Endothelial cell of umbilical vein (primary cell): Measurements from ENCODE around the gene ERMAP. TPM values are rescaled to one million over a fixed set of nuclear protein-coding genes. Genes with fewer than 3 reads are reported as not detected.

ENCODE experiments used
- BruUV-seq: library from RNA; stranded (reverse); fragments of 400-500 nt; replicated peaks from 2 replicates; lab custom pipeline; 2021; lab: Mats Ljungman, UMichigan
- CTCF ChIA-PET: fragments of 300-600, 350-600 bp; sonication (Branson Sonifier 250); formaldehyde crosslinking; loops from one replicate; lab custom pipeline; 2021; ENCODE audit warnings: antibody characterized with exemption, inconsistent platforms; lab: Charles Lee
- POLR2A ChIA-PET: fragments of 300-600, 350-600 bp; sonication (Branson Sonifier 250); formaldehyde crosslinking; loops from one replicate; lab custom pipeline; 2021; ENCODE audit warnings: antibody characterized with exemption, inconsistent platforms; lab: Charles Lee
- DNase-seq: peaks from one replicate; pipeline ENCODE4 v3.0.0-alpha.2; 2011; ENCODE audit warnings: low read depth, low spot score
- FAIRE-seq: peaks from 2 replicates; lab custom pipeline; 2011; peaks lifted over from hg19 to GRCh38; lab: Jason Lieb, UNC
- H2AFZ ChIP-seq: 2 replicates; pipeline ENCODE4 v1.6.0; 2012; ENCODE audit warnings: low read depth, low read length, control low read depth, inconsistent platforms
- H3K27ac ChIP-seq: 2 replicates; pipeline ENCODE4 v1.5.1; 2011; ENCODE audit warnings: low read depth, mild to moderate bottlenecking, control low read depth, low read length, moderate library complexity; ENCODE audit not compliant: insufficient read depth
- H3K27me3 ChIP-seq, 2 experiments: 2 replicates each; pipeline versions ENCODE4 v1.6.0 to v1.6.1; 2011; ENCODE audit warnings: low read length in 2 of 2, mixed read lengths in 1 of 2; ENCODE audit not compliant: control insufficient read depth in 2 of 2, insufficient read depth in 2 of 2
- H3K36me3 ChIP-seq, 2 experiments: 2 replicates in 1 of 2; 3 replicates in 1 of 2; pipeline ENCODE4 v1.5.1; 2011; ENCODE audit warnings: low read length in 2 of 2, mild to moderate bottlenecking in 1 of 2, moderate library complexity in 1 of 2; ENCODE audit not compliant: control insufficient read depth in 2 of 2, insufficient read depth in 2 of 2; ENCODE audit errors: extremely low read depth in 1 of 2
- H3K4me1 ChIP-seq: 3 replicates; pipeline ENCODE4 v1.5.1; 2011; ENCODE audit warnings: mild to moderate bottlenecking, low read length; ENCODE audit not compliant: control insufficient read depth, insufficient read depth; ENCODE audit errors: extremely low read depth
- H3K4me2 ChIP-seq: 2 replicates; pipeline ENCODE4 v1.6.1; 2011; ENCODE audit warnings: low read length, control low read depth, mixed read lengths; ENCODE audit not compliant: insufficient read depth
- H3K4me3 ChIP-seq, 3 experiments: fragments of 200-600 bp in 1 of 3; sonication (generic), shearing (Covaris generic) in 1 of 3; replicated peaks in 1 of 3; 2 replicates each; pipeline ENCODE4 v1.5.1; 2011 to 2016; ENCODE audit warnings: control low read depth in 3 of 3, low read length in 3 of 3, mild to moderate bottlenecking in 2 of 3, inconsistent platforms in 1 of 3, low read depth in 1 of 3, moderate library complexity in 1 of 3; ENCODE audit not compliant: insufficient read depth in 1 of 3
- H3K79me2 ChIP-seq: 2 replicates; pipeline ENCODE4 v1.6.0; 2012; ENCODE audit warnings: low read length, inconsistent platforms; ENCODE audit not compliant: control insufficient read depth, insufficient read depth
- H3K9ac ChIP-seq: replicated peaks from 2 replicates; pipeline ENCODE3; 2011; ENCODE audit warnings: low read length, control low read depth; ENCODE audit not compliant: insufficient read depth; ENCODE audit errors: extremely low read depth
- H3K9me1 ChIP-seq: replicated peaks from 3 replicates; pipeline ENCODE4 v1.6.0; 2011; ENCODE audit warnings: mild to moderate bottlenecking, low read length; ENCODE audit not compliant: control insufficient read depth, insufficient read depth; ENCODE audit errors: extremely low read depth
- H3K9me3 ChIP-seq: replicated peaks from 2 replicates; pipeline ENCODE4 v1.5.1; 2012; ENCODE audit warnings: low read length, inconsistent platforms; ENCODE audit not compliant: control insufficient read depth, insufficient read depth
- H4K20me1 ChIP-seq: replicated peaks from 2 replicates; pipeline ENCODE3; 2011; ENCODE audit warnings: mild to moderate bottlenecking, low read length; ENCODE audit not compliant: control insufficient read depth, insufficient read depth; ENCODE audit errors: extremely low read depth
- FOS ChIP-seq: IDR thresholded peaks from 2 replicates; pipeline ENCODE4 v1.6.1; 2011; ENCODE audit warnings: mild to moderate bottlenecking, low read length, moderate library complexity, borderline replicate concordance; ENCODE audit not compliant: insufficient read depth
- JUN ChIP-seq: IDR thresholded peaks from 2 replicates; pipeline ENCODE4 v1.6.1; 2011; ENCODE audit warnings: borderline replicate concordance, low read depth; ENCODE audit not compliant: insufficient read length, insufficient read depth
- MYC ChIP-seq: IDR thresholded peaks from one replicate; pipeline ENCODE4 v1.6.1; 2011; ENCODE audit warnings: mild to moderate bottlenecking, low read depth, low read length
- POLR2A ChIP-seq: IDR thresholded peaks from 2 replicates; pipeline ENCODE4 v1.6.1; 2012; ENCODE audit warnings: low read depth, mild to moderate bottlenecking, control low read depth, low read length
- dilution Hi-C: fragments of 300-500 bp; cut with MboI; formaldehyde crosslinking; loops from one replicate; pipeline ENCODE4 v1.15.0; 2019; ENCODE audit warnings: low sequenced_read_pairs; ENCODE audit not compliant: extremely low pct_ligation_motif_present
- intact Hi-C: fragments of 100-400 bp; cut with micrococcal nuclease; formaldehyde crosslinking; loops from one replicate; pipeline ENCODE4 v1.10.0; 2022
- polyA plus RNA-seq, 4 experiments: library from polyadenylated mRNA; depleted of rRNA in 3 of 4; stranded (reverse) in 3 of 4; unstranded in 1 of 4; fragments of >200 nt; gene quantifications; 2 replicates each; pipeline versions ENCODE4 v1.2.1 to v1.2.3, GENCODE V29; 2011 to 2012; ENCODE audit warnings: missing spikeins in 1 of 4
- total RNA-seq: library from RNA; stranded (reverse); gene quantifications from 2 replicates; pipeline ENCODE4 v1.2.3, GENCODE V29; 2021
- TF ChIP-seq, protein P1 (sequence below), 2 donors: IDR thresholded peaks; 1 replicate in 1 of 2; 2 replicates in 1 of 2; pipeline ENCODE4 v1.5.1; 2011; ENCODE audit warnings: low read length in 2 of 2, mild to moderate bottlenecking in 2 of 2, moderate library complexity in 2 of 2, control low read depth in 1 of 2, inconsistent platforms in 1 of 2, low read depth in 1 of 2; ENCODE audit not compliant: insufficient read depth in 1 of 2; ENCODE audit errors: extremely low read depth in 1 of 2
- TF ChIP-seq, protein P2 (sequence below): IDR thresholded peaks from 2 replicates; pipeline ENCODE4 v1.6.1; 2011; ENCODE audit not compliant: insufficient read depth, insufficient read length

ERMAP gene
- total and polyA plus RNA-seq, 2 donors (not counting 3 experiments of a cell fraction or from before 2014, with no cell fraction given): 7.8 to 8.6 TPM

DNA sequence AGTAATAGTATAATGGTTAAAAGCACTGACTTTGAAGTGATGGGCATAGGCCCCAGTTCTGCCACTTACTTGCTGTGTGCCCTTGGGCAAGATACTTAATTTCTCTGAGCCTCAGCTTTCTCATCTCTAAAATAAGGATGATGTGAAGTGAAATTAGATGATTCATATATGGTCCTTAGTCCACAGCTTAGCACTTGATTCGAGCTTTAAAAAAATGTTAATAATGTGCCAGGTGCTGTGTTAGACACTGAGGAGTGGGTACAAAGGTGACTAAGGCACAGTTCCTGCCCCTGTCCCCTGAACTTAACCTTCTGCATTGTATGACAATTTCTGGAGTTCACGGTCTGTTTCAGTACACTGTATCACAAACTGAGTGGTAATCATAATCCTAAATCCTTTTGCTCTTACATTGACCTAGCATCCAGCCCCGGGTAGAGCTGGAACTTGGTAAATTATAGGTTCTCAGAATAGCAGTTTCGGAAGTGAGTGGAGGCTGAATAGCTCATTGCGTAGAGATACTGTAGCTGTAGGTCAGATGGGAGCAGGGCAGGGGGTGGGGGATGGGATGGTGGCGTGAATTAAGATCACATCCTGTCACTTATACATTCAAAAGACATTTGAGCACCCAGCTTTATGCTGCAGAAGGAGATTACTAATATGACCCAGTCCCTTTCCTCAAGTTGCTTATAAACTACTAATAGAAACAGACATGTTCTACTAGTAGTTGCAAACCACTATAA is 31.0 kb downstream of the ERMAP start:
- dilution Hi-C loops: no loop called here
- BruUV-seq: no TSS peak
- H3K36me3 ChIP-seq: peaks cover 0 to 17% of the 10 kb centered on the region in 2 experiments

DNA sequence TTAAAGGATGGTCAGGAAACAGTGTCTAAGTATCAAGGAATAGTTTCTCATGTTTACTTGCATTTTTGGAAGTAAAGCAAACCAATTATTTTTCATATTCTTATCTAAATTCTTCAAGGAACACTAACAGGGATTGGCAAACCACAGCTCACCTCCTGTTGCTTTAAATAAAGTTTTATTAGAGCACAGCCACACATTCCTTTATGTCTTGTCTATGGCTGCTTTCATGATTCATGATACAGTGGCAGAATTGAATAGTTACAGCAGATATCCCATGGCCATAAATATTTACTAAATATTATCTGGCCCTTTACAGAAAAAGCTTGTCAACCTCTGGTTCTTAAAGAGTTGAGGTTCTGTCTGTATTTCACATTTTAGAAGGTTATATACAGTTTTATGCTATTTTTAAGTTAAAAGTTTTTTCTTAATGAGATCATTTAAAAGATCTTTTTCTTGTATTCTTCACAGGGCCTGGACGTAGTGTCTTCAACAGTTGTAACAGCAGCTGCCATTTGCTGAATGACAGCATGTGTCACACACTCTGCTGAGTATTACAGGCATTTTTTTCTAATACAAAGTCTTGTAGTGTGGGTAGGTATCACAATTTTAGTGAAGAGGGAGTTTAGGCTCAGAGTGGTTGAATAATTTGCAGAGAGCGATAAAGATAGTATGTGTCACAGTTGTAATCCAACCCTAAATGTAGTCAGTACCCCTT is 32.1 kb downstream of the ERMAP start:
- ChIA-PET POLR2A (no interaction called here), CTCF (interaction anchor here (1.2 to 2.3 kb wide), 2 partner anchors 70 to 225 kb away, joined by 5 to 8 read pairs; no protein-coding TSS in a partner anchor)
- DNase-seq (no peak), FAIRE-seq (no peak)
- Histone ChIP-seq H3K4me3 (no peak overlapping the region), H3K4me1 (peaks cover 12% of the 10 kb centered on the region), H3K27ac (no peak overlapping the region), H3K79me2 (peaks cover 5% of the 10 kb centered on the region), H3K9ac (no peak overlapping the region), H2AFZ (no peak overlapping the region), H3K4me2 (no peak overlapping the region), H3K36me3 (peaks cover 0 to 17% of the 10 kb centered on the region in 2 experiments), H4K20me1 (no peaks in the 10 kb centered on the region), H3K9me3 (no peaks in the 10 kb centered on the region), H3K9me1 (no peaks in the 10 kb centered on the region), H3K27me3 (no peaks in the 10 kb centered on the region)
- no TSS peak for BruUV-seq
- dilution Hi-C loops (no loop called here), intact Hi-C loops (no loop called here)
- TF ChIP-seq, protein P1, sequence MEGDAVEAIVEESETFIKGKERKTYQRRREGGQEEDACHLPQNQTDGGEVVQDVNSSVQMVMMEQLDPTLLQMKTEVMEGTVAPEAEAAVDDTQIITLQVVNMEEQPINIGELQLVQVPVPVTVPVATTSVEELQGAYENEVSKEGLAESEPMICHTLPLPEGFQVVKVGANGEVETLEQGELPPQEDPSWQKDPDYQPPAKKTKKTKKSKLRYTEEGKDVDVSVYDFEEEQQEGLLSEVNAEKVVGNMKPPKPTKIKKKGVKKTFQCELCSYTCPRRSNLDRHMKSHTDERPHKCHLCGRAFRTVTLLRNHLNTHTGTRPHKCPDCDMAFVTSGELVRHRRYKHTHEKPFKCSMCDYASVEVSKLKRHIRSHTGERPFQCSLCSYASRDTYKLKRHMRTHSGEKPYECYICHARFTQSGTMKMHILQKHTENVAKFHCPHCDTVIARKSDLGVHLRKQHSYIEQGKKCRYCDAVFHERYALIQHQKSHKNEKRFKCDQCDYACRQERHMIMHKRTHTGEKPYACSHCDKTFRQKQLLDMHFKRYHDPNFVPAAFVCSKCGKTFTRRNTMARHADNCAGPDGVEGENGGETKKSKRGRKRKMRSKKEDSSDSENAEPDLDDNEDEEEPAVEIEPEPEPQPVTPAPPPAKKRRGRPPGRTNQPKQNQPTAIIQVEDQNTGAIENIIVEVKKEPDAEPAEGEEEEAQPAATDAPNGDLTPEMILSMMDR (IDR thresholded peaks at IDR 0.05; ENCODE audit: extremely low read depth in 1 of 2, insufficient read depth in 1 of 2, low read depth in 1 of 2, low read length in 2 of 2): no peak
- TF ChIP-seq, protein P2, sequence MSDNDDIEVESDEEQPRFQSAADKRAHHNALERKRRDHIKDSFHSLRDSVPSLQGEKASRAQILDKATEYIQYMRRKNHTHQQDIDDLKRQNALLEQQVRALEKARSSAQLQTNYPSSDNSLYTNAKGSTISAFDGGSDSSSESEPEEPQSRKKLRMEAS: no peak
- TF ChIP-seq JUN (no peak), POLR2A (no peak), MYC (no peak)

More for the DNA sequence above, 31.0 kb downstream of the ERMAP start:
- no peaks in the 10 kb centered on the region for H4K20me1 ChIP-seq
- TF ChIP-seq MYC (no peak), JUN (no peak), FOS (no peak)
- TF ChIP-seq, protein P2: no peak
- peaks cover 12% of the 10 kb centered on the region for H3K4me1 ChIP-seq
- H2AFZ ChIP-seq: no peak overlapping the region
- peaks cover 5% of the 10 kb centered on the region for H3K79me2 ChIP-seq
- no peaks in the 10 kb centered on the region for H3K9me1 ChIP-seq
- FAIRE-seq (no peak), DNase-seq (no peak)
- no peak overlapping the region for H3K27ac ChIP-seq
- H3K4me2 ChIP-seq: no peak overlapping the region
- no peak overlapping the region for H3K9ac ChIP-seq
- intact Hi-C loops: loop anchor here (2.0 kb wide), 1 partner anchor 31 kb away; the partner anchor contains the start of genes ERMAP and SVBP
- H3K27me3 ChIP-seq: no peaks in the 10 kb centered on the region
- POLR2A ChIA-PET: interaction anchor here (1.9 kb wide), 1 partner anchor 30 kb away, joined by 6 read pairs; the partner anchor contains the start of gene SVBP
- CTCF ChIA-PET: interaction anchor here (1.2 to 2.5 kb wide), 5 partner anchors 27 to 226 kb away, joined by 5 to 21 read pairs (median 11); partner anchors contain the start of genes ERMAP and SVBP
- H3K4me3 ChIP-seq: no peak overlapping the region
- no peaks in the 10 kb centered on the region for H3K9me3 ChIP-seq
